LNCaP clone FGC (cell line): ENCODE measurements around the gene LMO7.

Experiments
- DNase-seq: peaks from one replicate; pipeline ENCODE4 v3.0.0-alpha.2; 2011; ENCODE audit warnings: low read depth
- H3K4me3 ChIP-seq: 2 replicates; pipeline ENCODE4 v1.5.1; 2011; ENCODE audit warnings: mild to moderate bottlenecking, low read depth, low read length, control low read depth
- TF ChIP-seq, protein P1 (sequence below): IDR thresholded peaks from 2 replicates; pipeline ENCODE4 v1.5.1; 2012; ENCODE audit warnings: mild to moderate bottlenecking; ENCODE audit not compliant: control insufficient read depth, insufficient read depth; ENCODE audit errors: extremely low read depth

The LMO7 gene

DNA sequence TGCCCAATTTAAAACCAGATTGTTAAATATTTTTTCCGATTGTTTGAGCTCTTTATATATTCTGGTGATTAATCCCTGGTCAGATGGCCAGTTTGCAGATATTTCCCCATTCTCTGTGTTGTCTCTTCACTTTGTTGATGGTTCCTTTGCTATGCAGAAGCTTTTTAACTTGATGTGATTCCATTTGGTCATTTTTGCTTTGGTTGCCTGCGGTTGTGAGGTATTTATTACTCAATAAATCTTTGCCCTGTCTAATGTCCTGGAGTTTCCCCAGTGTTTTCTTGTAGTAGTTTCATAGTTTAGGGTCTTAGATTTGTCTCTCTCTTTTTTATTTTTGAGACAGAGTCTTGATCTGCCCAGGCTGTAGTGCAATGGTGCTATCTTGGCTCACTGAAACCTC is 23.8 kb upstream of the LMO7 start:
- TF ChIP-seq, protein P1, sequence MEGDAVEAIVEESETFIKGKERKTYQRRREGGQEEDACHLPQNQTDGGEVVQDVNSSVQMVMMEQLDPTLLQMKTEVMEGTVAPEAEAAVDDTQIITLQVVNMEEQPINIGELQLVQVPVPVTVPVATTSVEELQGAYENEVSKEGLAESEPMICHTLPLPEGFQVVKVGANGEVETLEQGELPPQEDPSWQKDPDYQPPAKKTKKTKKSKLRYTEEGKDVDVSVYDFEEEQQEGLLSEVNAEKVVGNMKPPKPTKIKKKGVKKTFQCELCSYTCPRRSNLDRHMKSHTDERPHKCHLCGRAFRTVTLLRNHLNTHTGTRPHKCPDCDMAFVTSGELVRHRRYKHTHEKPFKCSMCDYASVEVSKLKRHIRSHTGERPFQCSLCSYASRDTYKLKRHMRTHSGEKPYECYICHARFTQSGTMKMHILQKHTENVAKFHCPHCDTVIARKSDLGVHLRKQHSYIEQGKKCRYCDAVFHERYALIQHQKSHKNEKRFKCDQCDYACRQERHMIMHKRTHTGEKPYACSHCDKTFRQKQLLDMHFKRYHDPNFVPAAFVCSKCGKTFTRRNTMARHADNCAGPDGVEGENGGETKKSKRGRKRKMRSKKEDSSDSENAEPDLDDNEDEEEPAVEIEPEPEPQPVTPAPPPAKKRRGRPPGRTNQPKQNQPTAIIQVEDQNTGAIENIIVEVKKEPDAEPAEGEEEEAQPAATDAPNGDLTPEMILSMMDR = no peak
- H3K4me3 ChIP-seq = no peak overlapping the region
- no peak for DNase-seq

DNA sequence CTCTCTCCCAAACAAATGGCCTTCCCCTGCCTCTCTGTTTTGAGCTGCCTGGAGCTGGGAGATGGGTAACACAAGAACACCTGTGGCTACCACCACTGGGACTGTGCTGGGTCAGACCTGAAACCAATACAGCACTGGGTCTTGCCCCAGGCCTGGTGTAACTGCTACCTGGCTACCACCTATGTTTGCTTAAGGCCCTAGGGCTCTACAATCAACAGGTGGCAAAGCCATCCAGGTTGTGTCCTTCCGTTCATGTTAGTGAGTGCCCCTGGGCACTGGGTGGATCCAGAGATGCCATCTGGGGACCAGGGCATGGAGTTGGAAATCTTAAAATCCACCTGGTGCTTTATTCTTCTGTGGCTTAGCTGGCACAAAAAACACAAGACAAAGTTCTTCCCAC is 18.9 kb upstream of the LMO7 start:
- H3K4me3 ChIP-seq = no peak overlapping the region
- TF ChIP-seq, protein P1 = no peak
- no peak for DNase-seq

DNA sequence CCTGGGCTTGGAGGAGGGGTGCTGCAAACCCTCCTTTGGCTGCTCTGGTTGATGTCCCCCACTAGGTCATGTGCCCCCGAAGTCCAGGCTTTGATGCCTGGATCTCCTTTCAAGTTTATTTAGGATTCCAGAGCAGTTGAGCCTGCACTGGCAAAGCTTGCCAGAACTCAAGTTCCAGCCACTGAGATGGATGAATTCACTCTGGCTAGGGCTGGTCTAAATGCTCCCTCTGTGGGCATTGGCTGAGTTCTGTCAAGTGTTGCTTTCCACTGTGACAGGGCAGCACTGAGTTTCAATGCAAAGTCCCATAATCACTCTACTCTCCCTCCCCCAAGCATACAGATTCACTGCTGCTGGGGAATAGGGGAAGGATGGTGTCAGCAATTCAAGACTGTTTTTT is 17.8 kb upstream of the LMO7 start:
- no peak overlapping the region for H3K4me3 ChIP-seq
- TF ChIP-seq, protein P1 = no peak
- no peak for DNase-seq

DNA sequence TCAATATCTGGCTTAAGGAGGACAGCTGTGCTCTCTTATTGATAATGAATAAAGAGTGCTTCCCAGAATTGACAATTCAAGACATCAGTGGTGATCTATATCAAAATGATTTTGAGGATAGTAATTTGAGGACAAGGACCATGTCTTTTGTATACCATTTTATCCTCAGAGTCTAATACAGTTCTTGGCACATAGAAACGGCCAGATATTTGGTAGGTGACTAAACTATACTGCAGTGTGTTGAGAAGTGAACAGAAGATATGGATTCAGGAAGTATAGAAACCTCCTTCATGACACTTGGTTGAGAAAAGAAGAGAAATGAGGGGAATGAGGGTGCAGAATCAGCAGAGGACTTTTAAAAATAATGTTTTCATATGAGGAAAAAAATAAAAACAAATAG is 16.1 kb upstream of the LMO7 start:
- DNase-seq = no peak
- TF ChIP-seq, protein P1 = no peak
- no peak overlapping the region for H3K4me3 ChIP-seq

DNA sequence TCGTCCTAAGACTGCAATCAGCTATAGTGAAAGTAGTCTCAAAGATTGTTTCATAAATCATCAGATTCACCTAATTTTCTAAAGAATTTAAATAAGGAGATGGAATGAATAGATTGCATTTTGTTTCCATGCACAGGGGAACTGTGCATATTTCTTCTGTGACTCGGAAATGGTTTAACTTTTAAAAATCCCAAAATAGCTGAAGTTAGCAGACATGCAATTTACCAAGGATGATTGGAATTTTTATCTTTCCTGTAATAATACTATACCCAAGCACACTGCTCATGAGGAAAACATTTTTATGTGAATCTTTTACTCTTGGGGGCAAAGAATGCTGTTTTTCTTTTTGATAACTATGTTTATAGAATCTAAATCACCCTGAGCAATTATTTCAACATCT is 15.0 kb upstream of the LMO7 start:
- H3K4me3 ChIP-seq = no peak overlapping the region
- no peak for DNase-seq

GRCh38 chr13:75628801-75629200 is 7.3 kb upstream of the LMO7 start:
- no peak for DNase-seq
- TF ChIP-seq, protein P1 = no peak
- no peak overlapping the region for H3K4me3 ChIP-seq

More for the DNA sequence above, 15.0 kb upstream of the LMO7 start:
- TF ChIP-seq, protein P1 = no peak

DNA sequence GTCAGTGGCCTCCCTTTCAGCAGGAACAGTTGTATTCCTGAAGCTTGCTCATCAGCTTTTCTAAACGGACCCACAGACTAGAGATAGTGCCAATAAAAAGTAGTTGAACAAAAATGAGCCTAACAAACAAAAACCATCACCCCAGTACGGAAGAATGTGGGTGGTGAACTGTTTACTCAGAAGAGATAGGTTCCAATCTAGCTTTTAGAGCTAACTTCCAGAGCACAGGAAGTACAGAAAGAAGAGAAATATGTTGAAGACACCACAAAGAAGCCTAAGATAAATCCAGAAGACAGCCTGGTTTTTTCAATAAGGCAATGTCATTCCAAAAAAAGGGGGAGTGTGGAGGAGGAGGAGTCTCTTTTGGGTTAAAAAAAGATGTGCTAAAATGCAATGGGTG is 2.8 kb upstream of the LMO7 start:
- TF ChIP-seq, protein P1 = no peak
- DNase-seq = no peak

More for the DNA sequence above, 2.8 kb upstream of the LMO7 start:
- no peak overlapping the region for H3K4me3 ChIP-seq
